GM21825 (cell line): Measurements from ENCODE around the gene ZNF514.
"Not testable (repeated sequence)": the region's sequence is repeated elsewhere in the genome, so short reads cannot be mapped to it uniquely, and the experiment has no call there.

ENCODE experiments used
- ATAC-seq: cut with Tn5 transposase; IDR thresholded peaks from one replicate; pipeline ENCODE4 v1.9.1; 2021; ENCODE audit warnings: mild to moderate bottlenecking, moderate library complexity; ENCODE audit not compliant: unreplicated experiment

ZNF514 gene

GRCh38 chr2:95159690-95160449 is at the start of gene ZNF514:
TSS of gene ZNF514 (minus strand) at chr2:95159848. CDS start at chr2:95153253, 6,595 bp downstream.
- peak; percentile 85 for ATAC-seq

- no peak for ATAC-seq
Measured at GRCh38 chr2:95208106-95208505, 48.5 kb upstream of the ZNF514 start.

- ATAC-seq = peak; percentile 96
Measured at GRCh38 chr2:95207111-95207961, 47.7 kb upstream of the ZNF514 start, which contains the start of gene ZNF892. TSS of gene ZNF892 (plus strand) at chr2:95207521. CDS start at chr2:95207816, 295 bp downstream.

- no peak for ATAC-seq
Measured at GRCh38 chr2:95206096-95206495, 46.4 kb upstream of the ZNF514 start.

- ATAC-seq = no peak
Measured at GRCh38 chr2:95204396-95204795, 44.7 kb upstream of the ZNF514 start.

GRCh38 chr2:95203911-95204310 is 44.3 kb upstream of the ZNF514 start:
- no peak for ATAC-seq

- not testable (repeated sequence) for ATAC-seq
Measured at GRCh38 chr2:95192956-95193355, 33.3 kb upstream of the ZNF514 start.

- no peak for ATAC-seq
Measured at GRCh38 chr2:95185973-95186372, 26.3 kb upstream of the ZNF514 start.

- ATAC-seq = no peak
Measured at GRCh38 chr2:95185197-95185596, 25.5 kb upstream of the ZNF514 start.

- no peak for ATAC-seq
Measured at GRCh38 chr2:95181774-95182173, 22.1 kb upstream of the ZNF514 start.

- no peak for ATAC-seq
Measured at GRCh38 chr2:95179451-95179850, 19.8 kb upstream of the ZNF514 start.

GRCh38 chr2:95174031-95174542 is 14.4 kb upstream of the ZNF514 start:
- no peak for ATAC-seq

- ATAC-seq = no peak
Measured at GRCh38 chr2:95171902-95172301, 12.3 kb upstream of the ZNF514 start.

GRCh38 chr2:95166065-95166763 is 6.6 kb upstream of the ZNF514 start:
- ATAC-seq = peak; percentile 5

- ATAC-seq = peak; percentile 90
Measured at GRCh38 chr2:95165371-95166064, 5.9 kb upstream of the ZNF514 start, which contains the start of gene ZNF2. TSS of gene ZNF2 (plus strand) at chr2:95165809. CDS start at chr2:95176227, 10,418 bp downstream.

GRCh38 chr2:95165030-95165370 is 5.4 kb upstream of the ZNF514 start:
- ATAC-seq = no peak

GRCh38 chr2:95158891-95159619 is 593 bp downstream of the ZNF514 start:
- peak; percentile 38 for ATAC-seq

GRCh38 chr2:95158441-95158840 is 1.2 kb downstream of the ZNF514 start:
- ATAC-seq = no peak

- ATAC-seq = no peak
Measured at GRCh38 chr2:95149397-95149984, 10.2 kb downstream of the ZNF514 start.
